Gastroesophageal sphincter (tissue), 4 donors: ENCODE measurements around the gene GRIK1. TPM values are rescaled to one million over a fixed set of nuclear protein-coding genes. Genes with fewer than 3 reads are reported as not detected.

ENCODE experiments used
- ATAC-seq: fragments of 150-250 bp; one replicate; pipeline ENCODE4 v1.9.1; 2016; ENCODE audit warnings: mild to moderate bottlenecking, moderate library complexity
- H3K27ac ChIP-seq, 4 donors: fragments of 200-600 bp; sonication (generic) in 3 of 4; 1 replicate in 3 of 4; 2 replicates in 1 of 4; pipeline ENCODE4 v1.5.1; 2016 to 2019
- H3K27me3 ChIP-seq: fragments of 200-600 bp; sonication (generic); one replicate; pipeline ENCODE4 v1.5.1; 2019
- H3K36me3 ChIP-seq, 2 donors: fragments of 200-600 bp; sonication (generic); one replicate each; pipeline ENCODE4 v1.5.1; 2019; ENCODE audit warnings: control low read depth in 1 of 2
- H3K4me1 ChIP-seq, 3 donors: fragments of 200-600 bp; sonication (generic); 1 replicate in 2 of 3; 2 replicates in 1 of 3; pipeline ENCODE4 v1.5.1; 2016 to 2019; ENCODE audit warnings: control low read depth in 2 of 3
- H3K4me3 ChIP-seq, 2 donors: fragments of 200-600 bp; sonication (generic); one replicate each; pipeline ENCODE4 v1.5.1; 2019; ENCODE audit warnings: mild to moderate bottlenecking in 1 of 2, moderate library complexity in 1 of 2
- H3K9me3 ChIP-seq, 3 donors: fragments of 200-600 bp; sonication (generic); one replicate each; pipeline ENCODE4 v1.5.1; 2017 to 2019; ENCODE audit warnings: control low read depth in 2 of 3
- CTCF ChIP-seq, 4 experiments: fragments of 200-600 bp in 2 of 4; fragments of 450-650 bp in 2 of 4; sonication (generic) in 1 of 4; IDR thresholded peaks; one replicate each; pipeline ENCODE4 v1.5.1; 2017 to 2019; ENCODE audit warnings: antibody characterized with exemption in 4 of 4, mild to moderate bottlenecking in 2 of 4, moderate library complexity in 2 of 4
- EP300 ChIP-seq: sonication (generic); formaldehyde crosslinking; IDR thresholded peaks from one replicate; pipeline ENCODE4 v1.6.1; 2017; ENCODE audit warnings: antibody characterized with exemption, mild to moderate bottlenecking
- POLR2A ChIP-seq, 2 donors: fragments of 450-650 bp; IDR thresholded peaks; one replicate each; pipeline ENCODE4 v1.6.1; 2017; ENCODE audit warnings: antibody characterized with exemption in 2 of 2, mild to moderate bottlenecking in 2 of 2, moderate library complexity in 1 of 2
- POLR2AphosphoS5 ChIP-seq: sonication (generic); formaldehyde crosslinking; IDR thresholded peaks from one replicate; pipeline ENCODE4 v1.6.1; 2017; ENCODE audit warnings: antibody characterized with exemption
- WGBS, 2 donors: methylation state at CpG; one replicate each; pipeline ENCODE4 v1.1.5; 2018; ENCODE audit warnings: low coverage in 1 of 2; 5-methylcytosine and 5-hydroxymethylcytosine counted together
- total RNA-seq, 4 donors: library from RNA; depleted of rRNA; stranded (reverse); fragments of >200 nt; gene quantifications; one replicate each; pipeline ENCODE4 v1.1.0, GENCODE V29; 2016

Gene GRIK1
- total RNA-seq, 4 donors from 2014 or later = 0.32 to 0.67 TPM; not detected in 2

- no peaks in the 10 kb centered on the region for H3K27me3 ChIP-seq
- TF ChIP-seq POLR2AphosphoS5 (no peak), POLR2A (IDR thresholded peaks at IDR 0.05) (no peak), EP300 (no peak), CTCF (IDR thresholded peaks at IDR 0.05) (no peak)
- H3K9me3 ChIP-seq = no peaks in the 10 kb centered on the region
- H3K4me3 ChIP-seq = no peak overlapping the region
- no peak for ATAC-seq
- no peaks in the 10 kb centered on the region for H3K36me3 ChIP-seq
- H3K4me1 ChIP-seq = no peaks in the 10 kb centered on the region
- WGBS, 2 donors = 52 to 65% methylated on average over 3 of the region's 3 CpGs
- H3K27ac ChIP-seq = no peak overlapping the region
Measured at GRCh38 chr21:29896884-29897283, 42.9 kb downstream of the GRIK1 start.

GRCh38 chr21:29893687-29894086 is 46.1 kb downstream of the GRIK1 start:
- Histone ChIP-seq H3K4me1 (no peaks in the 10 kb centered on the region), H3K36me3 (no peaks in the 10 kb centered on the region), H3K4me3 (no peak overlapping the region), H3K9me3 (no peaks in the 10 kb centered on the region), H3K27ac (no peak overlapping the region), H3K27me3 (no peaks in the 10 kb centered on the region)
- no peak for TF ChIP-seq POLR2AphosphoS5
- TF ChIP-seq CTCF (IDR thresholded peaks at IDR 0.05) = no peak
- TF ChIP-seq POLR2A (IDR thresholded peaks at IDR 0.05) = no peak
- no peak for TF ChIP-seq EP300
- ATAC-seq = no peak
- WGBS, 2 donors = 87 to 92% methylated on average over 3 of the region's 3 CpGs

GRCh38 chr21:29892379-29892778 is 47.4 kb downstream of the GRIK1 start:
- H3K4me1 ChIP-seq = no peaks in the 10 kb centered on the region
- 88 to 89% methylated on average over 6 of the region's 6 CpGs for WGBS, 2 donors
- H3K9me3 ChIP-seq = no peaks in the 10 kb centered on the region
- no peaks in the 10 kb centered on the region for H3K27me3 ChIP-seq
- no peak overlapping the region for H3K4me3 ChIP-seq
- no peaks in the 10 kb centered on the region for H3K36me3 ChIP-seq
- TF ChIP-seq POLR2AphosphoS5 = no peak
- TF ChIP-seq CTCF (IDR thresholded peaks at IDR 0.05) = no peak
- TF ChIP-seq POLR2A (IDR thresholded peaks at IDR 0.05) = no peak
- TF ChIP-seq EP300 = no peak
- no peak overlapping the region for H3K27ac ChIP-seq
- ATAC-seq = no peak

- Histone ChIP-seq H3K36me3 (no peaks in the 10 kb centered on the region), H3K27ac (no peak overlapping the region), H3K9me3 (no peaks in the 10 kb centered on the region), H3K4me3 (no peak overlapping the region), H3K4me1 (no peaks in the 10 kb centered on the region), H3K27me3 (no peaks in the 10 kb centered on the region)
- no peak for ATAC-seq
- WGBS, 2 donors = 54 to 57% methylated on average over 2 of the region's 2 CpGs
- TF ChIP-seq POLR2A (IDR thresholded peaks at IDR 0.05) (no peak), CTCF (IDR thresholded peaks at IDR 0.05) (no peak), EP300 (no peak), POLR2AphosphoS5 (no peak)
Measured at GRCh38 chr21:29888437-29888836, 51.4 kb downstream of the GRIK1 start.

- H3K27me3 ChIP-seq = no peaks in the 10 kb centered on the region
- no peak for ATAC-seq
- H3K4me3 ChIP-seq = no peak overlapping the region
- TF ChIP-seq POLR2A (IDR thresholded peaks at IDR 0.05) = no peak
- no peak for TF ChIP-seq CTCF (IDR thresholded peaks at IDR 0.05)
- H3K9me3 ChIP-seq = no peaks in the 10 kb centered on the region
- H3K36me3 ChIP-seq = no peaks in the 10 kb centered on the region
- no peaks in the 10 kb centered on the region for H3K4me1 ChIP-seq
- H3K27ac ChIP-seq = no peak overlapping the region
Measured at GRCh38 chr21:29887313-29888009, 52.3 kb downstream of the GRIK1 start.
